A673 (cell line): ENCODE results near the gene ABCA12. TPM values are rescaled to one million over a fixed set of nuclear protein-coding genes. Genes with fewer than 3 reads are reported as not detected.

Source experiments
- BruUV-seq: library from RNA; stranded (reverse); fragments of 400-500 nt; replicated peaks from 2 replicates; lab custom pipeline; 2021; lab: Mats Ljungman, UMichigan
- CTCF ChIA-PET: fragments of 300-600 bp; sonication (Branson Sonifier 250); formaldehyde crosslinking; loops from one replicate; lab custom pipeline; 2022; ENCODE audit warnings: antibody characterized with exemption; lab: Charles Lee
- POLR2A ChIA-PET: fragments of 300-600 bp; sonication (Branson Sonifier 250); formaldehyde crosslinking; loops from one replicate; lab custom pipeline; 2022; ENCODE audit warnings: antibody characterized with exemption; ENCODE audit not compliant: low non-redundant PET; lab: Charles Lee
- DNase-seq: peaks from one replicate; pipeline ENCODE4 v3.0.0-alpha.2; 2015; ENCODE audit warnings: low spot score
- H3K27ac ChIP-seq: fragments of 200-600 bp; sonication (generic); 2 replicates; pipeline ENCODE4 v1.5.1; 2016; ENCODE audit warnings: mixed run types, low read depth, mild to moderate bottlenecking, mixed read lengths, antibody characterized with exemption, low read length; ENCODE audit not compliant: poor library complexity, severe bottlenecking
- H3K27me3 ChIP-seq: fragments of 200-600 bp; sonication (generic); replicated peaks from 2 replicates; pipeline ENCODE4 v1.6.1; 2017; ENCODE audit warnings: mixed run types, low read depth, mild to moderate bottlenecking, mixed read lengths, antibody characterized with exemption, low read length; ENCODE audit not compliant: insufficient read depth, poor library complexity
- H3K36me3 ChIP-seq: fragments of 200-600 bp; sonication (generic); 2 replicates; pipeline ENCODE4 v1.6.1; 2016; ENCODE audit warnings: mixed run types, mild to moderate bottlenecking, mixed read lengths, antibody characterized with exemption, low read length; ENCODE audit not compliant: insufficient read depth, poor library complexity, severe bottlenecking
- H3K4me1 ChIP-seq: fragments of 200-600 bp; sonication (generic); 2 replicates; pipeline ENCODE4 v1.6.1; 2017; ENCODE audit warnings: mixed run types, mild to moderate bottlenecking, mixed read lengths, antibody characterized with exemption, low read length; ENCODE audit not compliant: insufficient read depth, poor library complexity, severe bottlenecking
- H3K4me3 ChIP-seq: fragments of 200-600 bp; sonication (generic); 2 replicates; pipeline ENCODE4 v1.5.1; 2016; ENCODE audit warnings: low read depth, mixed run types, mild to moderate bottlenecking, mixed read lengths, low read length; ENCODE audit not compliant: poor library complexity, severe bottlenecking
- H3K9me3 ChIP-seq: fragments of 200-600 bp; sonication (generic); 2 replicates; pipeline ENCODE4 v1.6.1; 2016; ENCODE audit warnings: mixed run types, low read depth, mild to moderate bottlenecking, mixed read lengths, antibody characterized with exemption, low read length; ENCODE audit not compliant: poor library complexity, severe bottlenecking
- EZH2 ChIP-seq: fragments of 200-600 bp; sonication (generic); IDR thresholded peaks from 2 replicates; pipeline ENCODE4 v1.6.1; 2017; ENCODE audit warnings: borderline replicate concordance, low read depth, mild to moderate bottlenecking, mixed read lengths, antibody characterized with exemption, low read length; ENCODE audit not compliant: poor library complexity, severe bottlenecking
- intact Hi-C: fragments of 100-400 bp; cut with micrococcal nuclease; formaldehyde crosslinking; loops from one replicate; pipeline ENCODE4 v1.10.0; 2022; ENCODE audit not compliant: unreplicated experiment
- total RNA-seq: library from RNA; stranded (reverse); gene quantifications from 2 replicates; pipeline ENCODE4 v1.2.3, GENCODE V29; 2021
- TF ChIP-seq, protein P1 (sequence below): fragments of 300-800, 200-600 bp; sonication (generic); conservative IDR thresholded peaks from 2 replicates; pipeline ENCODE4 v1.5.1; 2017; ENCODE audit warnings: low read depth, mild to moderate bottlenecking, antibody characterized with exemption, low read length, moderate library complexity, mixed read lengths

Gene ABCA12
- total RNA-seq, 1 experiment from 2014 or later = not detected

DNA sequence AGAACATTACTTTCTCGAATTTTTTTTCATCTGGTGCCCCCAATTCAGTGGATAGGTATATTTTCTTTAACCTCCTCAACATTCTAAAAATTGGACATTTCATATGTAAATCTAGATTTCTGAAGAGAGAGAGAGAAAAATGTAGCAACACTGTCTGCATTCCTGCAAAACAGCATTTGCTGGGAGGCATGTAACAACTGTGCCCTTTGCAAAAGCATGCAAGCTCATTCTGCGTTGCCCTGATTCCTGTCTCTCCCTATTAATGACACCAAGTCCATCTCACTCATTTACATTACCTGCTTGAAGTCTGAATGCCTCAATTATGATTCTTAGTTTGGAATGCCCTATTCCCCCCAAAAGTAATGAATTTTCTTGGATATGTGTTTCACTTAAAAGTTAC, 249.1 kb downstream of the ABCA12 start:
- no TSS peak for BruUV-seq
- H3K36me3 ChIP-seq = no peaks in the 10 kb centered on the region
- DNase-seq = no peak
- CTCF ChIA-PET = interaction anchor here (0.7 kb wide), 1 partner anchor 103 kb away, joined by 3 read pairs; no protein-coding TSS in a partner anchor
- TF ChIP-seq EZH2 = no peak
- TF ChIP-seq, protein P1, sequence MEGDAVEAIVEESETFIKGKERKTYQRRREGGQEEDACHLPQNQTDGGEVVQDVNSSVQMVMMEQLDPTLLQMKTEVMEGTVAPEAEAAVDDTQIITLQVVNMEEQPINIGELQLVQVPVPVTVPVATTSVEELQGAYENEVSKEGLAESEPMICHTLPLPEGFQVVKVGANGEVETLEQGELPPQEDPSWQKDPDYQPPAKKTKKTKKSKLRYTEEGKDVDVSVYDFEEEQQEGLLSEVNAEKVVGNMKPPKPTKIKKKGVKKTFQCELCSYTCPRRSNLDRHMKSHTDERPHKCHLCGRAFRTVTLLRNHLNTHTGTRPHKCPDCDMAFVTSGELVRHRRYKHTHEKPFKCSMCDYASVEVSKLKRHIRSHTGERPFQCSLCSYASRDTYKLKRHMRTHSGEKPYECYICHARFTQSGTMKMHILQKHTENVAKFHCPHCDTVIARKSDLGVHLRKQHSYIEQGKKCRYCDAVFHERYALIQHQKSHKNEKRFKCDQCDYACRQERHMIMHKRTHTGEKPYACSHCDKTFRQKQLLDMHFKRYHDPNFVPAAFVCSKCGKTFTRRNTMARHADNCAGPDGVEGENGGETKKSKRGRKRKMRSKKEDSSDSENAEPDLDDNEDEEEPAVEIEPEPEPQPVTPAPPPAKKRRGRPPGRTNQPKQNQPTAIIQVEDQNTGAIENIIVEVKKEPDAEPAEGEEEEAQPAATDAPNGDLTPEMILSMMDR = no peak
- H3K9me3 ChIP-seq = no peaks in the 10 kb centered on the region
- H3K27me3 ChIP-seq = no peaks in the 10 kb centered on the region
- no peaks in the 10 kb centered on the region for H3K4me1 ChIP-seq
- H3K27ac ChIP-seq = no peak overlapping the region
- intact Hi-C loops = no loop called here
- POLR2A ChIA-PET = no interaction called here
- no peak overlapping the region for H3K4me3 ChIP-seq

GRCh38 chr2:214881647-214882202, 256.7 kb downstream of the ABCA12 start:
- TF ChIP-seq, protein P1 = no peak
- TF ChIP-seq EZH2 = no peak
- H3K4me3 ChIP-seq = no peak overlapping the region
- DNase-seq = no peak
- no peak overlapping the region for H3K27ac ChIP-seq
- ChIA-PET POLR2A (no interaction called here), CTCF (no interaction called here)
- no peaks in the 10 kb centered on the region for H3K4me1 ChIP-seq
- intact Hi-C loops = no loop called here
- BruUV-seq = no TSS peak
- H3K27me3 ChIP-seq = no peaks in the 10 kb centered on the region
- no peaks in the 10 kb centered on the region for H3K9me3 ChIP-seq
- H3K36me3 ChIP-seq = no peaks in the 10 kb centered on the region

Other genes with a start within 250 kb of the ABCA12 start
- gene ATIC, start 173.4 kb upstream of the ABCA12 start, total RNA-seq = 328 and 333 TPM in 2 replicates